H1 (cell line): ENCODE measurements around the gene PTPRT. TPM values are rescaled to one million over a fixed set of nuclear protein-coding genes. Genes with fewer than 3 reads are reported as not detected.

ENCODE experiments used
- BACH1 ChIP-seq: IDR thresholded peaks from 2 replicates; pipeline ENCODE4 v1.6.1; 2012; ENCODE audit warnings: low read length, improper control_type of control experiment
- BCL11A ChIP-seq, 2 experiments: IDR thresholded peaks; one replicate each; pipeline ENCODE4 v1.6.1; 2011; ENCODE audit warnings: low read depth in 2 of 2, low read length in 2 of 2, mild to moderate bottlenecking in 2 of 2
- CBX5 ChIP-seq: fragments of 300-800, 300-1000 bp; sonication (generic); IDR thresholded peaks from 2 replicates; pipeline ENCODE4 v1.7.1; 2016; ENCODE audit warnings: antibody characterized with exemption, low read length, low read depth
- CHD1 ChIP-seq: IDR thresholded peaks from 2 replicates; pipeline ENCODE4 v1.6.1; 2012; ENCODE audit warnings: low read depth, low read length, improper control_type of control experiment
- PHF8 ChIP-seq: fragments of 200-600 bp; sonication (generic); conservative IDR thresholded peaks from 2 replicates; pipeline ENCODE4 v1.7.1; 2012; ENCODE audit warnings: low read depth, mild to moderate bottlenecking, inconsistent platforms, low read length, moderate library complexity
- POLR2A ChIP-seq, 2 experiments: IDR thresholded peaks; 1 replicate in 1 of 2; 2 replicates in 1 of 2; pipeline ENCODE4 v1.6.1; 2011; ENCODE audit warnings: low read depth in 2 of 2, low read length in 2 of 2, mild to moderate bottlenecking in 2 of 2; ENCODE audit errors: control extremely low read depth in 1 of 2
- POLR2AphosphoS5 ChIP-seq: IDR thresholded peaks from 2 replicates; pipeline ENCODE4 v1.6.1; 2011; ENCODE audit warnings: low read depth, low read length
- POU5F1 ChIP-seq: IDR thresholded peaks from 2 replicates; pipeline ENCODE4 v1.6.1; 2011; ENCODE audit warnings: low read depth, mild to moderate bottlenecking, low read length, moderate library complexity
- RBBP5 ChIP-seq: IDR thresholded peaks from 2 replicates; pipeline ENCODE4 v1.7.1; 2012; ENCODE audit warnings: low read depth, mild to moderate bottlenecking, inconsistent platforms, low read length, moderate library complexity, borderline replicate concordance
- RNF2 ChIP-seq: fragments of 200-900, 300-1000 bp; sonication (generic); IDR thresholded peaks from 2 replicates; pipeline ENCODE4 v1.7.1; 2016; ENCODE audit warnings: borderline replicate concordance, low read depth, mild to moderate bottlenecking, antibody characterized with exemption, low read length; ENCODE audit not compliant: poor library complexity, severe bottlenecking; ENCODE audit errors: missing control alignments
- TCF12 ChIP-seq: IDR thresholded peaks from 2 replicates; pipeline ENCODE4 v1.6.1; 2011; ENCODE audit warnings: low read depth, mild to moderate bottlenecking, low read length
- polyA plus RNA-seq, 7 experiments: library from polyadenylated mRNA; depleted of rRNA in 3 of 7; stranded (reverse) in 5 of 7; unstranded in 2 of 7; fragments of >200 nt in 5 of 7; fragments of 200-250 nt in 2 of 7; gene quantifications; 1 replicate in 5 of 7; 2 replicates in 1 of 7; 4 replicates in 1 of 7; pipeline versions ENCODE4 v1.2.1 to v1.2.3, GENCODE V29; 2011 to 2013; ENCODE audit warnings: missing spikeins in 2 of 7, mixed read lengths in 2 of 7
- total RNA-seq: library from RNA; stranded (reverse); fragmentation: NEBNext Ultra II Directional; extraction: Animal tissue kit (Norgen Biotek cat#: 25700); gene quantifications from 2 replicates; pipeline ENCODE4 v1.2.1, GENCODE V29; 2021
- TF ChIP-seq, protein P1 (sequence below): fragments of 300-600 bp; sonication (generic); IDR thresholded peaks from 2 replicates; pipeline ENCODE4 v1.7.1; 2012; ENCODE audit warnings: low read length, moderate library complexity, mild to moderate bottlenecking, inconsistent platforms; ENCODE audit not compliant: insufficient replicate concordance

PTPRT gene
- total and polyA plus RNA-seq, 2 of the 8 experiments (the other 6 are each of a cell fraction or from before 2014, with no cell fraction given) = 0.33 to 1.8 TPM

GRCh38 chr20:42703744-42704143, 486.0 kb downstream of the PTPRT start (continued):
- TF ChIP-seq, protein P1, sequence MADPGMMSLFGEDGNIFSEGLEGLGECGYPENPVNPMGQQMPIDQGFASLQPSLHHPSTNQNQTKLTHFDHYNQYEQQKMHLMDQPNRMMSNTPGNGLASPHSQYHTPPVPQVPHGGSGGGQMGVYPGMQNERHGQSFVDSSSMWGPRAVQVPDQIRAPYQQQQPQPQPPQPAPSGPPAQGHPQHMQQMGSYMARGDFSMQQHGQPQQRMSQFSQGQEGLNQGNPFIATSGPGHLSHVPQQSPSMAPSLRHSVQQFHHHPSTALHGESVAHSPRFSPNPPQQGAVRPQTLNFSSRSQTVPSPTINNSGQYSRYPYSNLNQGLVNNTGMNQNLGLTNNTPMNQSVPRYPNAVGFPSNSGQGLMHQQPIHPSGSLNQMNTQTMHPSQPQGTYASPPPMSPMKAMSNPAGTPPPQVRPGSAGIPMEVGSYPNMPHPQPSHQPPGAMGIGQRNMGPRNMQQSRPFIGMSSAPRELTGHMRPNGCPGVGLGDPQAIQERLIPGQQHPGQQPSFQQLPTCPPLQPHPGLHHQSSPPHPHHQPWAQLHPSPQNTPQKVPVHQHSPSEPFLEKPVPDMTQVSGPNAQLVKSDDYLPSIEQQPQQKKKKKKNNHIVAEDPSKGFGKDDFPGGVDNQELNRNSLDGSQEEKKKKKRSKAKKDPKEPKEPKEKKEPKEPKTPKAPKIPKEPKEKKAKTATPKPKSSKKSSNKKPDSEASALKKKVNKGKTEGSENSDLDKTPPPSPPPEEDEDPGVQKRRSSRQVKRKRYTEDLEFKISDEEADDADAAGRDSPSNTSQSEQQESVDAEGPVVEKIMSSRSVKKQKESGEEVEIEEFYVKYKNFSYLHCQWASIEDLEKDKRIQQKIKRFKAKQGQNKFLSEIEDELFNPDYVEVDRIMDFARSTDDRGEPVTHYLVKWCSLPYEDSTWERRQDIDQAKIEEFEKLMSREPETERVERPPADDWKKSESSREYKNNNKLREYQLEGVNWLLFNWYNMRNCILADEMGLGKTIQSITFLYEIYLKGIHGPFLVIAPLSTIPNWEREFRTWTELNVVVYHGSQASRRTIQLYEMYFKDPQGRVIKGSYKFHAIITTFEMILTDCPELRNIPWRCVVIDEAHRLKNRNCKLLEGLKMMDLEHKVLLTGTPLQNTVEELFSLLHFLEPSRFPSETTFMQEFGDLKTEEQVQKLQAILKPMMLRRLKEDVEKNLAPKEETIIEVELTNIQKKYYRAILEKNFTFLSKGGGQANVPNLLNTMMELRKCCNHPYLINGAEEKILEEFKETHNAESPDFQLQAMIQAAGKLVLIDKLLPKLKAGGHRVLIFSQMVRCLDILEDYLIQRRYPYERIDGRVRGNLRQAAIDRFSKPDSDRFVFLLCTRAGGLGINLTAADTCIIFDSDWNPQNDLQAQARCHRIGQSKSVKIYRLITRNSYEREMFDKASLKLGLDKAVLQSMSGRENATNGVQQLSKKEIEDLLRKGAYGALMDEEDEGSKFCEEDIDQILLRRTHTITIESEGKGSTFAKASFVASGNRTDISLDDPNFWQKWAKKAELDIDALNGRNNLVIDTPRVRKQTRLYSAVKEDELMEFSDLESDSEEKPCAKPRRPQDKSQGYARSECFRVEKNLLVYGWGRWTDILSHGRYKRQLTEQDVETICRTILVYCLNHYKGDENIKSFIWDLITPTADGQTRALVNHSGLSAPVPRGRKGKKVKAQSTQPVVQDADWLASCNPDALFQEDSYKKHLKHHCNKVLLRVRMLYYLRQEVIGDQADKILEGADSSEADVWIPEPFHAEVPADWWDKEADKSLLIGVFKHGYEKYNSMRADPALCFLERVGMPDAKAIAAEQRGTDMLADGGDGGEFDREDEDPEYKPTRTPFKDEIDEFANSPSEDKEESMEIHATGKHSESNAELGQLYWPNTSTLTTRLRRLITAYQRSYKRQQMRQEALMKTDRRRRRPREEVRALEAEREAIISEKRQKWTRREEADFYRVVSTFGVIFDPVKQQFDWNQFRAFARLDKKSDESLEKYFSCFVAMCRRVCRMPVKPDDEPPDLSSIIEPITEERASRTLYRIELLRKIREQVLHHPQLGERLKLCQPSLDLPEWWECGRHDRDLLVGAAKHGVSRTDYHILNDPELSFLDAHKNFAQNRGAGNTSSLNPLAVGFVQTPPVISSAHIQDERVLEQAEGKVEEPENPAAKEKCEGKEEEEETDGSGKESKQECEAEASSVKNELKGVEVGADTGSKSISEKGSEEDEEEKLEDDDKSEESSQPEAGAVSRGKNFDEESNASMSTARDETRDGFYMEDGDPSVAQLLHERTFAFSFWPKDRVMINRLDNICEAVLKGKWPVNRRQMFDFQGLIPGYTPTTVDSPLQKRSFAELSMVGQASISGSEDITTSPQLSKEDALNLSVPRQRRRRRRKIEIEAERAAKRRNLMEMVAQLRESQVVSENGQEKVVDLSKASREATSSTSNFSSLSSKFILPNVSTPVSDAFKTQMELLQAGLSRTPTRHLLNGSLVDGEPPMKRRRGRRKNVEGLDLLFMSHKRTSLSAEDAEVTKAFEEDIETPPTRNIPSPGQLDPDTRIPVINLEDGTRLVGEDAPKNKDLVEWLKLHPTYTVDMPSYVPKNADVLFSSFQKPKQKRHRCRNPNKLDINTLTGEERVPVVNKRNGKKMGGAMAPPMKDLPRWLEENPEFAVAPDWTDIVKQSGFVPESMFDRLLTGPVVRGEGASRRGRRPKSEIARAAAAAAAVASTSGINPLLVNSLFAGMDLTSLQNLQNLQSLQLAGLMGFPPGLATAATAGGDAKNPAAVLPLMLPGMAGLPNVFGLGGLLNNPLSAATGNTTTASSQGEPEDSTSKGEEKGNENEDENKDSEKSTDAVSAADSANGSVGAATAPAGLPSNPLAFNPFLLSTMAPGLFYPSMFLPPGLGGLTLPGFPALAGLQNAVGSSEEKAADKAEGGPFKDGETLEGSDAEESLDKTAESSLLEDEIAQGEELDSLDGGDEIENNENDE = no peak
- TF ChIP-seq RNF2 (no peak), BCL11A (IDR thresholded peaks at IDR 0.05; ENCODE audit: low read depth in 2 of 2, low read length in 2 of 2) (no peak), RBBP5 (no peak), TCF12 (no peak), BACH1 (no peak), POU5F1 (no peak), CBX5 (no peak), PHF8 (no peak), CHD1 (no peak), POLR2AphosphoS5 (no peak), POLR2A (IDR thresholded peaks at IDR 0.05; ENCODE audit: control extremely low read depth in 1 of 2, low read depth in 2 of 2, low read length in 2 of 2) (no peak)
